ENCODE results near the gene GNPDA2. TPM values are rescaled to one million over a fixed set of nuclear protein-coding genes. Genes with fewer than 3 reads are reported as not detected.

Gene GNPDA2
- total RNA-seq, 1 donor from 2014 or later, result 10.1 TPM

DNA sequence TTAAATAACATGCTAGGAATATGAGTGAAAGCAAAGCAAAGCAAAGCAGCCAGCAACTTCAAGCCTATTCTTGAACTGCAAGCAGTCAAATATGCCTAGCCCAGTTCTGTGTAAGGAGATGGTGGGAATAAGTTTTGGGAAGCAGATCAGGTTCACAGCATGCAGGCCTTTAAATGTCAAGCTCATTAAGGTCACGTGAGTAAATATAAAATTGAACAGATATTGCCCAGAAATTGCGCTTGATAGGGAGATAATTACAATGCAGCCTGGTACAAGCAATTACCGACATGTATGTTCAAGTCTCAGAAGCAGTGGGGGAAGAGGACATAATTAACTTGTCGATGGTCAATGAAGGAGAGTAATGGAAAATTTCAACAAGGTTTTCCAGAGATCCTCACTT, 6.0 kb downstream of the GNPDA2 start:
- no peak for TF ChIP-seq CTCF (conservative IDR thresholded peaks at IDR 0.05)
- no peak overlapping the region for H3K27ac Mint-ChIP-seq

DNA sequence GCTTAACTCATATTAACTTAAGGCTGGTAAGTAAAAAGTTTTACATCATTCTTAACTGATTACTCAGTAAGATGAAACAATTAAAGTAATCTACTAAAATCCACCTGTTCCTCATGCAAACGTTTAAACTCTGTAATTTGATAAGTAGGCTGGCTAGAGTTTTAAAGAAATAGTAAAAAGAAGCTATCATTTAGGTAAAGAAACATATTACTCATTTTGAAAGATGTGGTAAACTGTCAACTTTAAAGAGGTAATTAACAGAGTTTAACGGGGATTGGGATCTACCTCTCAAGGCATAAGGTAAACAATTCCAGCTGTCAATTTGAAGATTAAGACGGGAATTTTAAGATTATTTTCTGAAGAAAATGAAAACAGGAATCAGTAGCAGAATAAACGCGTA, 9.8 kb downstream of the GNPDA2 start:
- H3K4me3 Mint-ChIP-seq, result no peak overlapping the region
- no peak overlapping the region for H3K27ac Mint-ChIP-seq
- no peaks in the 10 kb centered on the region for H3K9me3 Mint-ChIP-seq
- peaks cover 5% of the 10 kb centered on the region for H3K4me1 Mint-ChIP-seq (ENCODE audit: unreplicated experiment)
- DNase-seq (ENCODE audit: extremely low spot score, unreplicated experiment), result no peak
- TF ChIP-seq CTCF (conservative IDR thresholded peaks at IDR 0.05), result no peak
- H3K36me3 Mint-ChIP-seq, result peaks cover 12% of the 10 kb centered on the region
- no peaks in the 10 kb centered on the region for H3K27me3 Mint-ChIP-seq

More for the DNA sequence above, 6.0 kb downstream of the GNPDA2 start:
- Mint-ChIP-seq H3K4me1 (ENCODE audit: unreplicated experiment) (peaks cover 13% of the 10 kb centered on the region), H3K4me3 (no peak overlapping the region), H3K27me3 (no peaks in the 10 kb centered on the region), H3K36me3 (peaks cover 4% of the 10 kb centered on the region), H3K9me3 (no peaks in the 10 kb centered on the region)
- no peak for DNase-seq (ENCODE audit: extremely low spot score, unreplicated experiment)

- Mint-ChIP-seq H3K9me3 (no peaks in the 10 kb centered on the region), H3K4me3 (no peak overlapping the region), H3K27ac (no peak overlapping the region), H3K27me3 (no peaks in the 10 kb centered on the region), H3K36me3 (peaks cover 12% of the 10 kb centered on the region), H3K4me1 (ENCODE audit: unreplicated experiment) (no peaks in the 10 kb centered on the region)
- TF ChIP-seq CTCF (conservative IDR thresholded peaks at IDR 0.05), result no peak
- no peak for DNase-seq (ENCODE audit: extremely low spot score, unreplicated experiment)
These were observed 13.2 kb downstream of the GNPDA2 start for GRCh38 chr4:44713125-44713524.

DNA sequence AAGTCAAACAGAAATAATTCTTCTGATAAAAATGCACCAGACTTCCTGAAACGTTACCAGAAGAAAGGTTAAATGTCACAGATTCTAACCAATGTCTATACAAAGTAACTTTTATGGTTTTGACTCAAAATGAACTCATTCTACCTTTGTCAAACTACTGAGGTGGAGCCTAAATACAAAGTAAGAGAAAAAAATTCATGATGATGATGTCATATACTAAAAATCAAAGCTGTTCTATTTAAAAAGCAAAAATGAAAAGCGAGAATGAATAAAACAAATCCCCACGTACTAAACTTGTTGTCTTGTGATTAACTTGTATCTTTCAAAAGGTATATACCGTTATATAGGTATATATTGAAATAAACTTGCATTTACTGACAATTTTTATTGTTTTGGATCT, 21.7 kb downstream of the GNPDA2 start:
- no peak for DNase-seq (ENCODE audit: extremely low spot score, unreplicated experiment)
- H3K9me3 Mint-ChIP-seq, result no peaks in the 10 kb centered on the region
- H3K27me3 Mint-ChIP-seq, result no peaks in the 10 kb centered on the region
- no peaks in the 10 kb centered on the region for H3K4me1 Mint-ChIP-seq (ENCODE audit: unreplicated experiment)
- H3K27ac Mint-ChIP-seq, result no peak overlapping the region
- TF ChIP-seq CTCF (conservative IDR thresholded peaks at IDR 0.05), result no peak
- peaks cover 27% of the 10 kb centered on the region for H3K36me3 Mint-ChIP-seq
- H3K4me3 Mint-ChIP-seq, result no peak overlapping the region

DNA sequence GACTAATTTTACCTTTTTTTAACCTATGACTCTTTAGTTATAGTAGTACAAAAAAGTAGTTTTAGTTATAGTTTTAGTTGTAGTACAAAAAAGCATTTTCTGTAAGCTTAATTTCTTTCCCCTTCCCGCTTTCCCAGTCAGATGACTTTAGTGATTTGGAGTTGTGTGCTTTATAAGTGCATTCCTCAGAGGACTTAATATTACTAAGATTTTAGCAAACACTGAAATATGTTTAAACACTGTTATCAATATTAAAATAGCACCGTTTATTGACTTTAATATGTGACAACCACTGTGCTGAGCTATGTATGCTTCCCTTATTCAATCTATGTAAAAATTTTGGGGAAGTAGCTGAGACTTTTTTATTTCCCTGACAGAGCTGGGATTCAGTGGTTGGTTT, 25.3 kb downstream of the GNPDA2 start:
- Mint-ChIP-seq H3K4me1 (ENCODE audit: unreplicated experiment) (no peaks in the 10 kb centered on the region), H3K27ac (no peak overlapping the region), H3K9me3 (no peaks in the 10 kb centered on the region), H3K36me3 (peaks cover 31% of the 10 kb centered on the region), H3K27me3 (no peaks in the 10 kb centered on the region), H3K4me3 (no peak overlapping the region)
- TF ChIP-seq CTCF (conservative IDR thresholded peaks at IDR 0.05), result no peak
- no peak for DNase-seq (ENCODE audit: extremely low spot score, unreplicated experiment)

DNA sequence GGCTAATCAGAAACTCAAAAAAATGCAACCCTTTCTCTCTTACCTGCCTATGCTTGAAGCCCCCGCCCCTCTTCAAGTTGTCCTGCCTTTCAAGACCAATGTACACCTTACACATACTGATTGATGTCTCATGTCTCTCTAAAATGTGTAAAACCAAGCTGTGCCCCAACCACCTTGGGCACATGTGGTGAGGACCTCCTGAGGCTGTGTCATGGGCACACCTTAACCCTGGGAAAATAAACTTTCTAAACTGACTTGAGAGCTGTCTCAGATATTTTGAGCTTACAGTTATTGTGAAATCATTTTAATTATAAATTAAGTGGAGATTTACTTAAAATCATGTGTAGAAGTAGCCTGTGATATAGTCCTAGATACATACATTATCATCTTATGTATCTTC, 25.9 kb downstream of the GNPDA2 start:
- H3K36me3 Mint-ChIP-seq, result peaks cover 34% of the 10 kb centered on the region
- no peak for DNase-seq (ENCODE audit: extremely low spot score, unreplicated experiment)
- H3K27ac Mint-ChIP-seq, result no peak overlapping the region
- H3K27me3 Mint-ChIP-seq, result no peaks in the 10 kb centered on the region
- no peaks in the 10 kb centered on the region for H3K4me1 Mint-ChIP-seq (ENCODE audit: unreplicated experiment)
- no peak overlapping the region for H3K4me3 Mint-ChIP-seq
- H3K9me3 Mint-ChIP-seq, result no peaks in the 10 kb centered on the region
- no peak for TF ChIP-seq CTCF (conservative IDR thresholded peaks at IDR 0.05)
